ENCODE measurements around the gene TDRD7. TPM values are rescaled to one million over a fixed set of nuclear protein-coding genes. Genes with fewer than 3 reads are reported as not detected.

TDRD7 gene
- total and polyA plus RNA-seq, 2 of the 13 experiments (the other 11 are each of a cell fraction or from before 2014, with no cell fraction given) = 9.8 to 15.5 TPM

DNA sequence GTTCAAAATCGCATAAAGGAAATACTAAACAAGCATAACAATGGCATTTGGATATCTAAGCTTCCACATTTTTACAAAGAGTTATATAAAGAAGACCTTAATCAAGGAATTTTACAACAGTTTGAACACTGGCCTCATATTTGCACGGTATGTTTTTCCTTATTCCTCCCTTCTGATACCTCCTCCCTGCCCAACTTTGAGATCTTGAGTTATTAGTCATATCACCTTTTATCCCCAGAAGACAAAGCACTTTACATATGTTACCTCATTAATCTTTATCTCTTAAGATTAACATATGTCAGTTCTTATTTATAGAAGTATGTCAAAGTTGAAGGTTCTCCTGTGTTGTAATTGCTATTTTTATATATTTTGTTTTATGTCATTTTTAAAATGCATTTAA lies 29.8 kb downstream of the TDRD7 start:
- DNase-seq (ENCODE audit: low spot score) (no peak), FAIRE-seq (no peak), ATAC-seq (no peak)
- Histone ChIP-seq H3K36me3 (replicated peaks in 1 of 2; ENCODE audit: control insufficient read depth in 1 of 2, insufficient read depth in 2 of 2, low read length in 2 of 2) (peaks cover 3 to 23% of the 10 kb centered on the region in 2 experiments), H3K27me3 (ENCODE audit: control insufficient read depth in 1 of 2, insufficient read depth in 2 of 2, low read length in 2 of 2) (no peaks in the 10 kb centered on the region), H2AFZ (ENCODE audit: low read length) (no peak overlapping the region), H3K4me1 (ENCODE audit: insufficient read depth, low read length) (peaks cover 10% of the 10 kb centered on the region; the same call in 1 of the 2 replicates), H3K4me2 (ENCODE audit: low read depth, low read length) (no peak overlapping the region), H3K9me3 (ENCODE audit: low read length) (no peaks in the 10 kb centered on the region), H3K9ac (ENCODE audit: insufficient read depth, low read depth, low read length) (no peak overlapping the region), H3K27ac (ENCODE audit: extremely low read length, insufficient read depth, low read length) (no peak overlapping the region), H3K4me3 (replicated peaks in 1 of 3; ENCODE audit: insufficient read depth in 1 of 3, low read depth in 2 of 3, low read length in 3 of 3) (no peak overlapping the region), H3K79me2 (ENCODE audit: insufficient read depth, low read length) (no peaks in the 10 kb centered on the region), H4K20me1 (ENCODE audit: insufficient read depth, low read length) (no peaks in the 10 kb centered on the region)
- no TSS peak for BruUV-seq (replicated peaks)
- POLR2A ChIA-PET = no interaction called here
- intact Hi-C loops (cut with micrococcal nuclease; ENCODE audit: unreplicated experiment) (no loop called here), in situ Hi-C loops (cut with HindIII; ENCODE audit: extremely low pct_ligation_motif_present, low pct_unique_long_range_greater_than_20kb) (no loop called here)
- WGBS (ENCODE audit: low lambda C conversion rate) = 95% methylated on average over 2 of the region's 2 CpGs
- CTCF ChIA-PET (ENCODE audit: low intra/inter-chr PET ratio, low total read pairs) = no interaction called here
- TF ChIP-seq ZNF10 (CRISPR knock-in tag; IDR thresholded peaks at IDR 0.05; ENCODE audit: borderline replicate concordance, low read depth) (no peak), CCDC6 (CRISPR knock-in tag; IDR thresholded peaks at IDR 0.05) (no peak), PRMT3 (CRISPR knock-in tag; IDR thresholded peaks at IDR 0.05; ENCODE audit: borderline replicate concordance, low read depth) (no peak), NONO (IDR thresholded peaks at IDR 0.05) (no peak), NONO (CRISPR knock-in tag; conservative IDR thresholded peaks at IDR 0.05) (no peak), PTBP1 (IDR thresholded peaks at IDR 0.05; ENCODE audit: low read depth, low read length, poor library complexity, severe bottlenecking) (no peak), KDM3A (CRISPR knock-in tag; IDR thresholded peaks at IDR 0.05; ENCODE audit: low read depth) (no peak), AHR (CRISPR knock-in tag; IDR thresholded peaks at IDR 0.05) (no peak), GABPA (IDR thresholded peaks at IDR 0.05; ENCODE audit: low read depth, low read length) (no peak), GABPA (CRISPR knock-in tag; IDR thresholded peaks at IDR 0.05; ENCODE audit: low read depth) (no peak), HOXD1 (CRISPR knock-in tag; IDR thresholded peaks at IDR 0.05) (no peak), THAP7 (CRISPR knock-in tag; IDR thresholded peaks at IDR 0.05) (no peak), FOXC1 (CRISPR knock-in tag; IDR thresholded peaks at IDR 0.05; ENCODE audit: borderline replicate concordance) (no peak), DR1 (CRISPR knock-in tag; IDR thresholded peaks at IDR 0.05) (no peak), ZNF567 (CRISPR knock-in tag; IDR thresholded peaks at IDR 0.05; ENCODE audit: borderline replicate concordance) (no peak), ZNF75D (CRISPR knock-in tag; IDR thresholded peaks at IDR 0.05; ENCODE audit: borderline replicate concordance) (no peak), ZNF775 (CRISPR knock-in tag; IDR thresholded peaks at IDR 0.05; ENCODE audit: borderline replicate concordance) (no peak), PCBP2 (optimal IDR thresholded peaks at IDR 0.05; ENCODE audit: low read depth, low read length, poor library complexity, severe bottlenecking) (no peak)
- TF ChIP-seq, protein P1, sequence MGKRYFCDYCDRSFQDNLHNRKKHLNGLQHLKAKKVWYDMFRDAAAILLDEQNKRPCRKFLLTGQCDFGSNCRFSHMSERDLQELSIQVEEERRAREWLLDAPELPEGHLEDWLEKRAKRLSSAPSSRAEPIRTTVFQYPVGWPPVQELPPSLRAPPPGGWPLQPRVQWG (CRISPR knock-in tag; IDR thresholded peaks at IDR 0.05; ENCODE audit: borderline replicate concordance, low read depth) = no peak

Measured in HepG2 (cell line).